CD4-positive, alpha-beta T cell (primary cell): ENCODE measurements around the gene SIRT4. TPM values are rescaled to one million over a fixed set of nuclear protein-coding genes. Genes with fewer than 3 reads are reported as not detected.

Experiments used
- ATAC-seq: fragments of 200-7000 bp; cut with Tn5 transposase; one replicate; pipeline ENCODE4 v1.10.0; 2022; ENCODE audit warnings: mild to moderate bottlenecking; ENCODE audit not compliant: poor library complexity
- CTCF ChIA-PET: fragments of 350-600 bp; sonication (Branson Sonifier 250); formaldehyde crosslinking; loops from one replicate; lab custom pipeline; 2021; ENCODE audit warnings: antibody characterized with exemption, inconsistent platforms; lab: Charles Lee
- POLR2A ChIA-PET: fragments of 350-600 bp; sonication (Branson Sonifier 250); formaldehyde crosslinking; loops from one replicate; lab custom pipeline; 2021; ENCODE audit warnings: antibody characterized with exemption, inconsistent platforms; lab: Charles Lee
- DNase-seq, 14 experiments: peaks; one replicate each; pipeline ENCODE4 v3.0.0-alpha.2; 2013 to 2020; ENCODE audit warnings: mixed read lengths in 2 of 14
- H3K27ac ChIP-seq, 2 donors: one replicate each; pipeline versions ENCODE4 v1.5.1 to v1.7.0; 2013; ENCODE audit warnings: low read length in 2 of 2, low read depth in 1 of 2, mild to moderate bottlenecking in 1 of 2
- H3K27me3 ChIP-seq, 2 experiments: 1 replicate in 1 of 2; 2 replicates in 1 of 2; pipeline versions ENCODE4 v1.6.1 to v1.7.0; 2013; ENCODE audit warnings: low read length in 2 of 2, control low read depth in 1 of 2, mild to moderate bottlenecking in 1 of 2, moderate library complexity in 1 of 2; ENCODE audit not compliant: insufficient read depth in 2 of 2, control insufficient read depth in 1 of 2
- H3K36me3 ChIP-seq: one replicate; pipeline ENCODE4 v1.6.1; 2013; ENCODE audit warnings: low read length, control low read depth; ENCODE audit not compliant: insufficient read depth
- H3K4me1 ChIP-seq: one replicate; pipeline ENCODE4 v1.6.1; 2013; ENCODE audit warnings: low read length, control low read depth; ENCODE audit not compliant: insufficient read depth
- H3K4me3 ChIP-seq: one replicate; pipeline ENCODE4 v1.5.1; 2013; ENCODE audit warnings: mild to moderate bottlenecking, low read length, moderate library complexity
- H3K9me3 ChIP-seq, 2 experiments: 1 replicate in 1 of 2; 2 replicates in 1 of 2; pipeline versions ENCODE4 v1.6.1 to v1.7.0; 2013; ENCODE audit warnings: low read length in 2 of 2, mild to moderate bottlenecking in 2 of 2, control low read depth in 1 of 2, moderate library complexity in 1 of 2; ENCODE audit not compliant: control insufficient read depth in 1 of 2, insufficient read depth in 1 of 2
- H3K27ac Mint-ChIP-seq: one replicate; pipeline ENCODE4 v1.8.0; 2020; ENCODE audit warnings: mixed read lengths
- H3K27me3 Mint-ChIP-seq: one replicate; pipeline ENCODE4 v1.8.0; 2021; ENCODE audit warnings: mixed read lengths
- H3K36me3 Mint-ChIP-seq: one replicate; pipeline ENCODE4 v1.8.0; 2021; ENCODE audit warnings: low read depth, mixed read lengths
- H3K4me1 Mint-ChIP-seq: one replicate; pipeline ENCODE4 v1.8.0; 2021; ENCODE audit warnings: low read depth, mixed read lengths
- H3K4me3 Mint-ChIP-seq: one replicate; pipeline ENCODE4 v1.8.0; 2020; ENCODE audit warnings: mild to moderate bottlenecking, mixed read lengths
- H3K9me3 Mint-ChIP-seq: one replicate; pipeline ENCODE4 v1.8.0; 2020; ENCODE audit warnings: mixed read lengths
- CTCF ChIP-seq: fragments of 200-600 bp; IDR thresholded peaks from one replicate; pipeline ENCODE4 v1.8.0; 2022; ENCODE audit warnings: antibody characterized with exemption, mild to moderate bottlenecking
- intact Hi-C, 2 experiments: fragments of 100-400 bp; cut with DNase I in 1 of 2; cut with micrococcal nuclease in 1 of 2; formaldehyde crosslinking; loops; one replicate each; pipeline versions ENCODE4 v1.15.1 to v1.9.0; 2023 to 2025; cut with DNase I, micrococcal nuclease
- total RNA-seq, 174 experiments: library from RNA in 2 of 174; stranded (reverse) in 2 of 174; gene quantifications; one replicate each; pipeline ENCODE4 v1.2.3 and lab custom pipeline; 2021 to 2026

Gene SIRT4
- total RNA-seq, 2 experiments from 2014 or later: 0.59 TPM; not detected in 1

- peaks cover 9 to 19% of the 10 kb centered on the region in 2 experiments for H3K9me3 ChIP-seq
- Mint-ChIP-seq H3K27me3 (no peaks in the 10 kb centered on the region), H3K9me3 (peaks cover 8% of the 10 kb centered on the region), H3K36me3 (no peaks in the 10 kb centered on the region), H3K4me1 (no peaks in the 10 kb centered on the region), H3K27ac (no peak overlapping the region), H3K4me3 (no peak overlapping the region)
- H3K27ac ChIP-seq: no peak overlapping the region
- H3K4me3 ChIP-seq: no peak overlapping the region
- H3K4me1 ChIP-seq: no peaks in the 10 kb centered on the region
- intact Hi-C loops: no loop called here
- CTCF ChIA-PET: no interaction called here
- ATAC-seq (no peak), DNase-seq (no peak)
- POLR2A ChIA-PET: no interaction called here
- TF ChIP-seq CTCF: no peak
- no peaks in the 10 kb centered on the region for H3K36me3 ChIP-seq
- H3K27me3 ChIP-seq: no peaks in the 10 kb centered on the region
These were observed 37.1 kb downstream of the SIRT4 start for GRCh38 chr12:120339256-120339655.

DNA sequence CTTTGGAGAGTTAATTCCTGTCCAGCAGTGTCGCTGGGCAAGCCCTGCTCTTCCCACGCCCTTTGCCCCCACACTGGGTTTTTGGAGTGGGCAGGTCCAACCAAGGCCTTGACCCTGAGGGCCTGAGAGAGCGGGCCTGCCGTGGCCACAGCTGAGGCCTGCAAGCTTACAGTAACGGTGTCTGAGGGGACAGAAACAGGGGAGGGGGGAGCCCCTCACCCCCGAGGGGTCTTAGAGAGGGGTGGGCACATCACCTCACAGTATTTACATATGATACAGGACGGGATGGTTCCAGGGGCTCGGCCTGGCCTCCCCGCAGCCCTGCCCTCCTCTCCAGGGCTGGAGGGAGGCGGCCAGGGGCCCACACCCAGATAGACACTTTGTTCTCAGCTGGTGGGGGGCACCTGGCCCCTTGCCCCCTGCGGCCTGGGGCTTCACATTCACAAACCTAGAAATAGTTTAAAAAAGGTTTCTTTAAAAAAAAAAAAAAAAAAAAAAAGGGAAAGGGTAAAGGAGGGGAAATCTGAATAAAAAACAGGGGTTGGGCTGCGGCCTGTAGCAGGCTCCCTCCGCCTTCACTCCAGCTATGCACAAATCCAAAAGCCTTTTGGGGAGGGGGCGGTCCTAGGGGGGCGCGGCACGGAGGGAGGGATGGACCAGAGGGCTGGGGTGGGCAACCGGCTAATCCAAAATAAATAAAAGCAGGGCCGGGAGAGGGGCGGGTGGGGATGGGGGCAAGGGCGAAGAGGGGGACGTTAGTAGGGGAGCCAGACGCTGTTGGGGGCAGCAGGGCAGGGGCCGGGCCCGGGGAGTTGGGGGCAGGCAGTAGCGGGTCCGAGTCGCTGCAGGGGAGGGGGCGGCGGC lies 40.3 kb downstream of the SIRT4 start:
- POLR2A ChIA-PET: no interaction called here

DNA sequence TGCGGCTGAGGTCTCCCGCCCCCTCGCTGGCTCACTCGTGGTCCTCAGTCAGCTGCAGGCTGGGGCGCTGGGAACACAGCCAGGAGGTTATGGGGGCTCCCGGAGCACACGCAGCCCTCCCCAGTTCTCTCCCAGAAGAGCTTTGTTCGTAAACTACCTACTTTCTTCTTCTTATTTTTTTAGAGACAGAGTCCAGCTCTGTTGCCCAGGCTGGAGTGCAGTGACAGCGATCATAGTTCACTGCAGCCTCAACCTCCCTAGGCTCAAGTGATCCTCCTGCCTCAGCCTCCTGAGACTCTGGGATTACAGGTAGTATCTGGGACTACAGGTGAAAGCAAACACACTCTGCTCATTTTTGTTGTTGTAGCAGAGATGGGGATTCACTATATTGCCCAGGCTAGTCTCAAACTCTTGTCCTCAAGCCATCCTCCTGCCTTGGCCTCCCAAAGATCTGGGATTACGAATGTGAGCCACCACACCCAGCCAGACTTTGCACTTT lies 41.0 kb downstream of the SIRT4 start:
- H3K36me3 Mint-ChIP-seq: no peaks in the 10 kb centered on the region
- CTCF ChIA-PET: no interaction called here
- H3K27ac ChIP-seq: no peak overlapping the region
- no peak for ATAC-seq
- H3K4me3 Mint-ChIP-seq: no peak overlapping the region
- peaks cover 4% of the 10 kb centered on the region for H3K27me3 Mint-ChIP-seq
- no peak overlapping the region for H3K27ac Mint-ChIP-seq
- no peaks in the 10 kb centered on the region for H3K36me3 ChIP-seq
- intact Hi-C loops: no loop called here
- no peaks in the 10 kb centered on the region for H3K4me1 ChIP-seq
- H3K9me3 Mint-ChIP-seq: peaks cover under 1% of the 10 kb centered on the region
- POLR2A ChIA-PET: no interaction called here
- no peak for DNase-seq
- no peaks in the 10 kb centered on the region for H3K9me3 ChIP-seq
- H3K4me1 Mint-ChIP-seq: no peaks in the 10 kb centered on the region
- no peak overlapping the region for H3K4me3 ChIP-seq
- H3K27me3 ChIP-seq: no peaks in the 10 kb centered on the region
- no peak for TF ChIP-seq CTCF

More for the DNA sequence above, 40.3 kb downstream of the SIRT4 start:
- Histone ChIP-seq H3K4me3 (no peak overlapping the region), H3K27ac (no peak overlapping the region), H3K9me3 (peaks cover 5 to 6% of the 10 kb centered on the region in 2 experiments), H3K4me1 (no peaks in the 10 kb centered on the region), H3K27me3 (no peaks in the 10 kb centered on the region), H3K36me3 (no peaks in the 10 kb centered on the region)
- Mint-ChIP-seq H3K9me3 (peaks cover 7% of the 10 kb centered on the region), H3K4me3 (no peak overlapping the region), H3K4me1 (no peaks in the 10 kb centered on the region), H3K36me3 (no peaks in the 10 kb centered on the region), H3K27ac (no peak overlapping the region), H3K27me3 (peaks cover 4% of the 10 kb centered on the region)
- no peak for DNase-seq
- no peak for TF ChIP-seq CTCF
- CTCF ChIA-PET: no interaction called here
- no peak for ATAC-seq
- intact Hi-C loops: no loop called here
